ENCODE measurements around the gene NUP210L.

Gene NUP210L

DNA sequence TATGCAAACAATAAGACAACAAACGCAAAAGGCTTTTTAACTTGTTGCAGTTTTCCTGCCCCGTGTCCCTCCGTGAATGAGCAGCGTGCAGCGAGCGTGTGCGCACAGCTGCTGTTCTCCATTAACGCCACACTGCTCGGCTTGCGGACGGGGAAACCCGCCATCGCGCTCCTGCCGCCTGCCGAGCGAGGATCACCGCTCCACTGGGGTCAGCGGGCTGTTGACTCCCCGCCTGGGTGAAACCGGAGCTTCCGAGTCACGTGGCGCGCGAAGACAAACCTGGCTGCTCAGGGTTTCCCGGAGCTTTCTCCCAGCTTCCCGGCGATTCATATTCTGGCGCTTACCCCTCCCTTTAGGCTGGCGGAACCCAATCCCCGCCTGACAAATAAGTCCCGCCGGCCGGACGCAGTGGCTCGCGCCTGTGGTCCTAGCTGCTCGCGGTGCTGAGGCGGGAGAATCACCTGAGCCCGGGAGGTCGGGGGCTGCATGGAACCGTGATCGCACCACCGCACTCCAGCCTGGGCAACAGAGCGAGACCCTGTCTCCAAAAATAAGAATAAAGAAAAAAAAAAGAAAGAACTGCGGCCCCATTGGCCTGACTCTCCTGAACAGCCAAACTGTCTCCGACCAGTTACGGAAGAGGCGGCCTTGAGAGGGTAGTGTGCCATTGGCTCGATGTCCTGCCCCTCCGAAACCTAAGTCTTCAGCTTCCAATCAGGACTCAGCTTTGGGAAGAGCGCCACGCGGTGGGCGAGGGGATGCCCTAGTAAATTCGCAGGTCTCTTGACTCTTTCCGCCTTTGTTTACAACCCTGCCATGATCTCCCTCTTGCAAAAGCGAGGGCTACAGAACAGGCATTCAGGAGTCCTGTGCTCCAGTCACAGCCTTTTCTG, 187.5 kb downstream of the NUP210L start, which contains the start of gene CREB3L4:
Gene CREB3L4, plus strand, starts transcription at position 796 of the 893 bp plus-strand sequence. CDS start 624 bp downstream, outside the sequence.
- peak within 1 kb of the TSS; percentile 81 for H3K4me3 ChIP-seq (ENCODE audit: low read depth, low read length)
- TF ChIP-seq, protein P1, sequence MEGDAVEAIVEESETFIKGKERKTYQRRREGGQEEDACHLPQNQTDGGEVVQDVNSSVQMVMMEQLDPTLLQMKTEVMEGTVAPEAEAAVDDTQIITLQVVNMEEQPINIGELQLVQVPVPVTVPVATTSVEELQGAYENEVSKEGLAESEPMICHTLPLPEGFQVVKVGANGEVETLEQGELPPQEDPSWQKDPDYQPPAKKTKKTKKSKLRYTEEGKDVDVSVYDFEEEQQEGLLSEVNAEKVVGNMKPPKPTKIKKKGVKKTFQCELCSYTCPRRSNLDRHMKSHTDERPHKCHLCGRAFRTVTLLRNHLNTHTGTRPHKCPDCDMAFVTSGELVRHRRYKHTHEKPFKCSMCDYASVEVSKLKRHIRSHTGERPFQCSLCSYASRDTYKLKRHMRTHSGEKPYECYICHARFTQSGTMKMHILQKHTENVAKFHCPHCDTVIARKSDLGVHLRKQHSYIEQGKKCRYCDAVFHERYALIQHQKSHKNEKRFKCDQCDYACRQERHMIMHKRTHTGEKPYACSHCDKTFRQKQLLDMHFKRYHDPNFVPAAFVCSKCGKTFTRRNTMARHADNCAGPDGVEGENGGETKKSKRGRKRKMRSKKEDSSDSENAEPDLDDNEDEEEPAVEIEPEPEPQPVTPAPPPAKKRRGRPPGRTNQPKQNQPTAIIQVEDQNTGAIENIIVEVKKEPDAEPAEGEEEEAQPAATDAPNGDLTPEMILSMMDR (IDR thresholded peaks at IDR 0.05; ENCODE audit: insufficient read depth, low read depth, low read length, missing control alignments) = peak; percentile 41
- DNase-seq (ENCODE audit: low read depth) = peak; percentile 99

DNA sequence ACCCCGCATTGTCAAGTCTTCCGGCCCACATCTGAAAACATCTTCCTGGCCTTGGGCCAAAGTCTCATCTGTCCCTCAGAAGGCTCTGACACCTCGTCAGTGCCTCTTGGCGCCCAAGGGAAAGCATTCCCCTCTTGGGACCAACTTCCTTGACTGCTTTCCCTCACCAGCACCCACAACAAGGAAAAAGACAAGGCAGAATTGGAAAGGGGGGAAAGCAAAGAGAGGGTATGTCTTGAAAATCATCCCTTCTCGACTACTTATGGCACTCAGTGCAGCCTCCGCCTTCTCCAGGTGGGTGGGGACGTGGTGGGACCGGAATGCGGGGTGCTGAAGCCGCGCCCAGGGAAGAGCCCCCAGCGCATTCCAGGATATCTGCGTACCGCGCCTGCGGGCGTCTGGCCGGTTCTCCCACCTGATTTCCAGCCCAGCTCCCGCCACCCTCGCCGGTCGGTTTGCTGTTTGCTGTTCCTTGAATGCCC, 191.0 kb downstream of the NUP210L start:
- no peak for DNase-seq (ENCODE audit: low read depth)
- TF ChIP-seq, protein P1 (IDR thresholded peaks at IDR 0.05; ENCODE audit: insufficient read depth, low read depth, low read length, missing control alignments) = no peak

GRCh38 chr1:153963030-153963849, 191.6 kb downstream of the NUP210L start, which contains the start of gene SLC39A1:
Gene SLC39A1, minus strand, starts transcription at chr1:153963537. Its CDS starts 822 bp downstream, at chr1:153962715.
- peak; percentile 96 for DNase-seq (ENCODE audit: low read depth)
- H3K4me3 ChIP-seq (ENCODE audit: low read depth, low read length) = peak within 1 kb of the TSS; percentile 83
- TF ChIP-seq, protein P1 (IDR thresholded peaks at IDR 0.05; ENCODE audit: insufficient read depth, low read depth, low read length, missing control alignments) = no peak

More for the DNA sequence above, 191.0 kb downstream of the NUP210L start:
- peak overlapping the region; percentile 83 for H3K4me3 ChIP-seq (ENCODE audit: low read depth, low read length)

- H3K4me3 ChIP-seq (ENCODE audit: low read depth, low read length) = peak overlapping the region; percentile 83
- TF ChIP-seq, protein P1 (IDR thresholded peaks at IDR 0.05; ENCODE audit: insufficient read depth, low read depth, low read length, missing control alignments) = peak; percentile 7
- peak; percentile 53 for DNase-seq (ENCODE audit: low read depth)
Observed at GRCh38 chr1:153962088-153963029, 192.5 kb downstream of the NUP210L start.

DNA sequence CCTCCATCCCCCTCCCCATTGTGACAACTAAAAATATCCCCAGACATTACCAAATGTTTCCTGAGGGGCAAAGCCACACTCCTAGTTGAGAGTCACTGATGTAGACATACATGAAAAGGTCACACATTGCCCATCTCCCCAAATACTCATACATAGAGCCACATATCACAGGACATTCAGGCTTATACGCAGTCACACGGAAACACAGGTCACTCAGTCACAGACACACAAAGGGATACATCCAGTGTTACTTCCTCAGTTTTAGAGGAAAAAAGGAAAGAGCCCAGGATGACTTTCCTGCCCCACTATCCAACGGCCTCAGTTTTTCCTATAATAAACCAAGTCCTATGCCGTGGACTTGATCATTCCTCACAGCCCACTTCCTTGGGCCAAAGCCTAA, 193.5 kb downstream of the NUP210L start:
- H3K4me3 ChIP-seq (ENCODE audit: low read depth, low read length) = peak overlapping the region; percentile 83

More for the DNA sequence above, 193.5 kb downstream of the NUP210L start:
- TF ChIP-seq, protein P1 (IDR thresholded peaks at IDR 0.05; ENCODE audit: insufficient read depth, low read depth, low read length, missing control alignments) = no peak
- DNase-seq (ENCODE audit: low read depth) = no peak
